Measurements from ENCODE around the gene AUTS2.

DNA sequence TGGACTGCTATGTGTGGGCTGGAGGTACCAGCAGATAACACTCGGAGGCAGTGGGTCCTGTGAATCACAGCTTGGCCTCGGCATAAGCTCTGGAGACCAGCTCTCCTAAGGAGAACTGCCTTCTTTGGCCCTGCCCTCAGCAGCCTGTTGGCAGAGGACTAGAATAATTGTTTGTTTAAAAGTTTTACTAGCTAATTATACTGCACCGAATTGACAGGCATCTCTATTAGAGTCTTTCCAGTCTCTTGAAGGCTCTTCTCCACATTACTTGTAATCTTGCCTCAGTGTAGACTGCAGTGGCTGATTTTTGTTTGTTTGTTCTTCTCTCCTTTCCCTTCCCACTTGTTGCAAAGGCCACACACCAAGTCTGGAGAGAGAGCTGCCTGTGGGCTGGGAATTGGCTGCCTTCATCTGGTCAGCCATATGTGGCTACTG is 183.2 kb downstream of the AUTS2 start:
- TF ChIP-seq, protein P1, sequence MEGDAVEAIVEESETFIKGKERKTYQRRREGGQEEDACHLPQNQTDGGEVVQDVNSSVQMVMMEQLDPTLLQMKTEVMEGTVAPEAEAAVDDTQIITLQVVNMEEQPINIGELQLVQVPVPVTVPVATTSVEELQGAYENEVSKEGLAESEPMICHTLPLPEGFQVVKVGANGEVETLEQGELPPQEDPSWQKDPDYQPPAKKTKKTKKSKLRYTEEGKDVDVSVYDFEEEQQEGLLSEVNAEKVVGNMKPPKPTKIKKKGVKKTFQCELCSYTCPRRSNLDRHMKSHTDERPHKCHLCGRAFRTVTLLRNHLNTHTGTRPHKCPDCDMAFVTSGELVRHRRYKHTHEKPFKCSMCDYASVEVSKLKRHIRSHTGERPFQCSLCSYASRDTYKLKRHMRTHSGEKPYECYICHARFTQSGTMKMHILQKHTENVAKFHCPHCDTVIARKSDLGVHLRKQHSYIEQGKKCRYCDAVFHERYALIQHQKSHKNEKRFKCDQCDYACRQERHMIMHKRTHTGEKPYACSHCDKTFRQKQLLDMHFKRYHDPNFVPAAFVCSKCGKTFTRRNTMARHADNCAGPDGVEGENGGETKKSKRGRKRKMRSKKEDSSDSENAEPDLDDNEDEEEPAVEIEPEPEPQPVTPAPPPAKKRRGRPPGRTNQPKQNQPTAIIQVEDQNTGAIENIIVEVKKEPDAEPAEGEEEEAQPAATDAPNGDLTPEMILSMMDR (IDR thresholded peaks at IDR 0.05) = no peak
- no peak for TF ChIP-seq POLR2A (IDR thresholded peaks at IDR 0.05)
